Measurements from ENCODE around the gene YOD1. TPM values are rescaled to one million over a fixed set of nuclear protein-coding genes. Genes with fewer than 3 reads are reported as not detected.
A peak's percentile ranks its signal among the peaks of the same experiment; 100 is the strongest.

YOD1 gene
- total RNA-seq, 4 donors from 2014 or later = 9.6 to 32.0 (median 22.9) TPM

GRCh38 chr1:207055386-207056001, 4.5 kb upstream of the YOD1 start:
- Histone ChIP-seq H3K4me1 (peaks cover 14 to 65% (median 19%) of the 10 kb centered on the region in 3 donors), H3K4me3 (no peak overlapping the region), H3K36me3 (peaks cover 0 to 8% (median 0%) of the 10 kb centered on the region in 3 donors), H3K27me3 (no peaks in the 10 kb centered on the region), H3K27ac (no peak overlapping the region), H3K9me3 (no peaks in the 10 kb centered on the region)
- WGBS, 2 donors = 62 to 80% methylated on average over 3 of the region's 3 CpGs
- no peak for DNase-seq
- no peak for TF ChIP-seq POLR2A (IDR thresholded peaks at IDR 0.05)
- TF ChIP-seq CTCF (IDR thresholded peaks at IDR 0.05) = no peak
- intact Hi-C loops (cut with DNase I) = no loop called here

- TF ChIP-seq POLR2A (IDR thresholded peaks at IDR 0.05) = no peak
- TF ChIP-seq CTCF (IDR thresholded peaks at IDR 0.05) = no peak
- WGBS, 2 donors = 4 to 21% methylated on average over 2 of the region's 2 CpGs
- Histone ChIP-seq H3K4me3 (peak overlapping the region in 1 of 4 donors; percentile 67), H3K27me3 (no peaks in the 10 kb centered on the region), H3K4me1 (peaks cover 14 to 59% (median 14%) of the 10 kb centered on the region in 3 donors), H3K27ac (peak overlapping the region in 3 of 4 donors; percentile 23 to 99 (median 96)), H3K9me3 (no peaks in the 10 kb centered on the region), H3K36me3 (peaks cover 0 to 1% (median 0%) of the 10 kb centered on the region in 3 donors)
- intact Hi-C loops (cut with DNase I) = no loop called here
- DNase-seq = no peak
Measured at GRCh38 chr1:207054491-207054890, 3.5 kb upstream of the YOD1 start.

- intact Hi-C loops (cut with DNase I) = no loop called here
- WGBS, 2 donors = 5 to 9% methylated on average over 17 of the region's 56 CpGs
Measured at GRCh38 chr1:207052911-207053769, 2.1 kb upstream of the YOD1 start, which contains the start of gene PFKFB2. Gene PFKFB2, plus strand, starts transcription at chr1:207053275. Its CDS starts 1,443 bp downstream, at chr1:207054718.

GRCh38 chr1:207050480-207051190, 373 bp downstream of the YOD1 start:
- Histone ChIP-seq H3K4me3 (peak overlapping the region; percentile 86 to 97 (median 90)), H3K27me3 (no peaks in the 10 kb centered on the region), H3K4me1 (peaks cover 14 to 81% (median 36%) of the 10 kb centered on the region in 3 donors), H3K27ac (peak overlapping the region; percentile 95 to 99 (median 96)), H3K36me3 (peaks cover 0 to 31% (median 6%) of the 10 kb centered on the region in 3 donors), H3K9me3 (no peaks in the 10 kb centered on the region)
- intact Hi-C loops (cut with DNase I) = no loop called here
- DNase-seq = peak; percentile 62
- TF ChIP-seq POLR2A (IDR thresholded peaks at IDR 0.05) (peak in 2 of 4 donors; percentile 39 to 60), CTCF (IDR thresholded peaks at IDR 0.05) (no peak)
- 0 to 1% methylated on average over 7 to 9 of the region's 47 CpGs for WGBS, 2 donors

More at GRCh38 chr1:207052911-207053769, 2.1 kb upstream of the YOD1 start, which contains the start of gene PFKFB2:
- TF ChIP-seq CTCF (IDR thresholded peaks at IDR 0.05) = peak in 5 of 6 experiments; percentile 16 to 59 (median 42)
- peak in 3 of 4 donors; percentile 89 to 93 (median 90) for TF ChIP-seq POLR2A (IDR thresholded peaks at IDR 0.05)
- peak within 1 kb of the TSS; percentile 95 to 99 (median 96) for H3K27ac ChIP-seq
- H3K4me1 ChIP-seq = peaks cover 14 to 66% (median 27%) of the 10 kb centered on the region in 3 donors
- H3K27me3 ChIP-seq = no peaks in the 10 kb centered on the region
- peak; percentile 89 for DNase-seq
- no peaks in the 10 kb centered on the region for H3K9me3 ChIP-seq
- peak within 1 kb of the TSS; percentile 55 to 86 (median 72) for H3K4me3 ChIP-seq
- H3K36me3 ChIP-seq = peaks cover 0 to 15% (median 6%) of the 10 kb centered on the region in 3 donors

All from esophagus squamous epithelium (tissue), 5 donors.